Neuronal stem cell (in vitro differentiated cells): Measurements from ENCODE around the gene MCUB.

ENCODE experiments used
- DNase-seq: peaks from one replicate; pipeline ENCODE4 v3.0.0-alpha.2; 2013; ENCODE audit warnings: low spot score
- H2AFZ ChIP-seq: one replicate; pipeline ENCODE4 v1.6.1; 2013; ENCODE audit warnings: mild to moderate bottlenecking, low read length, inconsistent platforms
- H2AK5ac ChIP-seq: 2 replicates; pipeline ENCODE4 v1.6.1; 2013; ENCODE audit warnings: low read depth, mild to moderate bottlenecking, inconsistent platforms, low read length, moderate library complexity, mixed read lengths
- H2BK120ac ChIP-seq: 2 replicates; pipeline ENCODE4 v1.6.1; 2013; ENCODE audit warnings: low read depth, mild to moderate bottlenecking, inconsistent platforms, low read length, moderate library complexity, mixed read lengths
- H2BK12ac ChIP-seq: one replicate; pipeline ENCODE4 v1.6.1; 2013; ENCODE audit warnings: low read length, inconsistent platforms
- H2BK15ac ChIP-seq: 2 replicates; pipeline ENCODE4 v1.6.1; 2013; ENCODE audit warnings: mild to moderate bottlenecking, low read length, inconsistent platforms, mixed read lengths
- H2BK5ac ChIP-seq: one replicate; pipeline ENCODE4 v1.6.1; 2013; ENCODE audit warnings: inconsistent platforms, mild to moderate bottlenecking, low read length, moderate library complexity
- H3K14ac ChIP-seq: one replicate; pipeline ENCODE4 v1.6.1; 2013; ENCODE audit warnings: low read length, inconsistent platforms
- H3K18ac ChIP-seq: 2 replicates; pipeline ENCODE4 v1.6.1; 2013; ENCODE audit warnings: low read length, inconsistent platforms
- H3K23ac ChIP-seq: 2 replicates; pipeline ENCODE4 v1.6.1; 2013; ENCODE audit warnings: low read depth, mild to moderate bottlenecking, mixed read lengths, low read length, inconsistent platforms; ENCODE audit not compliant: poor library complexity
- H3K27ac ChIP-seq: replicated peaks from 3 replicates; pipeline ENCODE4 v1.5.1; 2013; ENCODE audit warnings: low read length, inconsistent platforms
- H3K27me3 ChIP-seq, 3 experiments: 2 replicates each; pipeline ENCODE4 v1.6.1; 2013; ENCODE audit warnings: low read length in 3 of 3, mild to moderate bottlenecking in 2 of 3, inconsistent platforms in 1 of 3, low read depth in 1 of 3, mixed read lengths in 1 of 3, moderate library complexity in 1 of 3; ENCODE audit not compliant: control insufficient read depth in 3 of 3, insufficient read depth in 3 of 3
- H3K36me3 ChIP-seq, 2 donors: replicated peaks in 1 of 2; 2 replicates each; pipeline ENCODE4 v1.6.1; 2013; ENCODE audit warnings: low read length in 2 of 2; ENCODE audit not compliant: control insufficient read depth in 2 of 2, insufficient read depth in 2 of 2
- H3K4ac ChIP-seq: 2 replicates; pipeline ENCODE4 v1.6.1; 2013; ENCODE audit warnings: inconsistent platforms, mild to moderate bottlenecking, low read length, moderate library complexity
- H3K4me1 ChIP-seq, 2 donors: 1 replicate in 1 of 2; 2 replicates in 1 of 2; pipeline ENCODE4 v1.6.1; 2013; ENCODE audit warnings: low read length in 2 of 2, low read depth in 1 of 2; ENCODE audit not compliant: control insufficient read depth in 2 of 2, insufficient read depth in 1 of 2
- H3K4me2 ChIP-seq: one replicate; pipeline ENCODE4 v1.6.1; 2013; ENCODE audit warnings: mild to moderate bottlenecking, low read length, inconsistent platforms; ENCODE audit not compliant: insufficient read depth, poor library complexity, severe bottlenecking
- H3K4me3 ChIP-seq, 2 donors: 2 replicates each; pipeline ENCODE4 v1.5.1; 2013; ENCODE audit warnings: low read length in 2 of 2, mild to moderate bottlenecking in 2 of 2, inconsistent platforms in 1 of 2, moderate library complexity in 1 of 2
- H3K79me1 ChIP-seq: one replicate; pipeline ENCODE4 v1.6.1; 2013; ENCODE audit warnings: low read depth, mild to moderate bottlenecking, inconsistent platforms, low read length, moderate library complexity
- H3K9ac ChIP-seq: one replicate; pipeline ENCODE4 v1.6.1; 2013; ENCODE audit warnings: mild to moderate bottlenecking, low read depth, low read length, inconsistent platforms; ENCODE audit not compliant: poor library complexity
- H3K9me3 ChIP-seq, 2 donors: replicated peaks in 1 of 2; 2 replicates each; pipeline versions ENCODE3 to v1.6.1; 2013; ENCODE audit warnings: low read length in 2 of 2, mild to moderate bottlenecking in 2 of 2, inconsistent platforms in 1 of 2, low read depth in 1 of 2, mixed read lengths in 1 of 2, moderate library complexity in 1 of 2; ENCODE audit not compliant: control insufficient read depth in 2 of 2, insufficient read depth in 1 of 2
- H4K8ac ChIP-seq: one replicate; pipeline ENCODE4 v1.6.1; 2013; ENCODE audit warnings: low read depth, mild to moderate bottlenecking, inconsistent platforms, low read length, moderate library complexity
- H4K91ac ChIP-seq: one replicate; pipeline ENCODE4 v1.6.1; 2013; ENCODE audit warnings: low read length, low read depth, mild to moderate bottlenecking, inconsistent platforms; ENCODE audit not compliant: poor library complexity
- WGBS, 2 donors: extraction: QIAGEN DNeasy Blood & Tissue Kit; methylation state at CpG; one replicate each; pipeline ENCODE4 v1.1.7; 2013; ENCODE audit warnings: missing lambda C conversion rate in 2 of 2, mixed read lengths in 1 of 2; ENCODE audit not compliant: insufficient read length in 2 of 2, insufficient replicate concordance in 1 of 2; ENCODE audit errors: extremely low coverage in 2 of 2; 5-methylcytosine and 5-hydroxymethylcytosine counted together

Gene MCUB

DNA sequence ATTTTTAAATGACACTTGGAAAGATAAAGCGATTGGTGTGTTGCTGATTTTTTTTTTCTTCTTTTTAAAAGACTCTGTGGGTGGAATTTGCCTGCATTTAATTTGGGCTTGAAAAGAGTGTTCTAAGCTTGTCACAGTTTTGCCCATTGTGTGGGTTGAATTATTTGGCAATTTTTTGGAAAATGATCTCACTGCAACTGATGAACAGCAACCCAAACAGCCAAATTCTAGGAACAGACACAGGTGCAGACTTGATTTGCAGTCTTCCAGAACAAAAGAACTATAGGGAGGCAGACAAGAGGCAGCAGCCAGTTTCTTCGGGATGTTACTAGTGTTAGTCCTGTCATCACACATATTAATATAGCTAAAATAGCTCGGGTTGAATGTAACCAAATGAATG, 102.7 kb downstream of the MCUB start:
- WGBS, 2 donors = no CpG with 5 or more reads among the region's 3 CpGs

DNA sequence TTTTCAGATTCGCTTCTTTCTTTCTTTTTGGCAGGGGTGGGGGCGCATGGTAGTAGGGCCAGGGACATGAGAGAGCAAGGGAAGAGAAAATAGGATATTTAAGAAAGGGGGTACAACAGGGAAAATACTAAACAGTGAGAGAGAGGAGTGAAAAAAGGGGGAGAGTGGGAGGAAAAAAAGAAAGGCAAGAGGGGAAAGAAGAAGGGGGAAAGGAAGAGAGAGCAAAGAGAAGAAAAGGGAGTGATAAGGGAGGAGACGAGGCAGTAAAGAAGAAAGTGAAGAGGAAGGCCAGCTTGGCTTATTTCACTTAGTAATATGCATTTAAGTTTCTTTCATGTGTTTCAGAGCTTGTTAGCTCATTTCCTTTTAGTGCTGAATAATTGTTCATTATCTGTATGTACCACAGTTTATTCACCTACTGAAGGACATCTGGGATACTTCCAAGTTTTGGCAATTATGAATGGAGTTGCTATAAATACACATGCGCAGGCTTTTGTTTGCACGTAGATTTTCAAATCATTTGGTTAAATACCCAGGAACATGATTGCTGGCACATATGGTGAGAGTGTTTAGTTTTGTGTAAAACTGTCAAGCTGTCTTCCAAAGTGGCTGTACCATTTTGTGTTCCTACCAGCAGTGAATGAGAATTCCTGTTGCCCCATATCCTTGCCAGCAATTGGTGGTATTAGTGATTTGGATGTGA, 105.9 kb downstream of the MCUB start:
- Histone ChIP-seq H3K18ac (no peak overlapping the region), H4K8ac (no peak overlapping the region), H2AK5ac (no peak overlapping the region), H3K4me3 (no peak overlapping the region), H3K36me3 (peaks cover 0 to 3% of the 10 kb centered on the region in 2 donors), H3K27me3 (no peaks in the 10 kb centered on the region), H3K4me2 (no peak overlapping the region), H3K9ac (no peak overlapping the region), H4K91ac (no peak overlapping the region), H2BK15ac (no peak overlapping the region), H3K4me1 (peaks cover 0 to 7% of the 10 kb centered on the region in 2 donors), H2BK12ac (no peak overlapping the region), H3K4ac (no peak overlapping the region), H2BK120ac (no peak overlapping the region), H2BK5ac (no peak overlapping the region), H2AFZ (no peak overlapping the region), H3K14ac (no peak overlapping the region), H3K27ac (no peak overlapping the region), H3K79me1 (no peaks in the 10 kb centered on the region), H3K9me3 (peaks cover 0 to 3% of the 10 kb centered on the region in 2 donors), H3K23ac (no peak overlapping the region)
- DNase-seq = no peak
- WGBS, 2 donors = no CpG with 5 or more reads among the region's 5 CpGs

More for the DNA sequence above, 102.7 kb downstream of the MCUB start:
- H2BK12ac ChIP-seq = no peak overlapping the region
- H2BK120ac ChIP-seq = no peak overlapping the region
- no peak overlapping the region for H2BK15ac ChIP-seq
- no peaks in the 10 kb centered on the region for H3K79me1 ChIP-seq
- H3K27me3 ChIP-seq = no peaks in the 10 kb centered on the region
- H3K4ac ChIP-seq = no peak overlapping the region
- H3K9me3 ChIP-seq = no peaks in the 10 kb centered on the region
- no peak overlapping the region for H4K8ac ChIP-seq
- no peak overlapping the region for H2AK5ac ChIP-seq
- H3K14ac ChIP-seq = no peak overlapping the region
- H2AFZ ChIP-seq = no peak overlapping the region
- DNase-seq = no peak
- H3K9ac ChIP-seq = no peak overlapping the region
- H3K23ac ChIP-seq = no peak overlapping the region
- no peak overlapping the region for H3K4me3 ChIP-seq
- peaks cover 0 to 3% of the 10 kb centered on the region in 2 donors for H3K36me3 ChIP-seq
- H3K4me2 ChIP-seq = no peak overlapping the region
- H3K4me1 ChIP-seq = peaks cover 0 to 7% of the 10 kb centered on the region in 2 donors
- H4K91ac ChIP-seq = no peak overlapping the region
- H3K18ac ChIP-seq = no peak overlapping the region
- no peak overlapping the region for H3K27ac ChIP-seq
- H2BK5ac ChIP-seq = no peak overlapping the region

DNA sequence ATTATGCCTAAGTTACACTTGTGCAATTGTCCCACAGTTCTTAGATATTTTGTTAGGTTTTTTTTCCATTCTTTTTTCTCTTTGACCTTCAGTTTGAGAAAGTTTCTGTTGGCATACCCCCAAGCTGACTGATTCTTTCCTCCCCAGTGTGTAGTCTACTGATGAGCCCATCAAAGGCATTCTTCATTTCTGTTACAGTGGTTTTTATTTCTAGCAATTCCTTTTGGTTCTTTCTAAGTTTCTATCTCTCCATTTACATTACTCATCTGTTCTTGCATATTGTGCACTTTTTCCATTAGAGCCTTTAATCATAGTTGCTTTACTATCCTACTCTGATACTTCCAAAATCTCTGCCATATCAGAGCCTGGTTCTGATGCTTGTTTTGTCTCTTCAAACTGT, 111.3 kb downstream of the MCUB start:
- Histone ChIP-seq H3K36me3 (peaks cover 0 to 3% of the 10 kb centered on the region in 2 donors), H3K14ac (no peak overlapping the region), H2BK15ac (no peak overlapping the region), H3K4me2 (no peak overlapping the region), H3K18ac (no peak overlapping the region), H3K4me3 (no peak overlapping the region), H3K9ac (no peak overlapping the region), H2BK12ac (no peak overlapping the region), H3K23ac (no peak overlapping the region), H2BK5ac (no peak overlapping the region), H2AFZ (no peak overlapping the region), H3K27me3 (no peaks in the 10 kb centered on the region), H2BK120ac (no peak overlapping the region), H2AK5ac (no peak overlapping the region), H3K79me1 (no peaks in the 10 kb centered on the region), H3K27ac (no peak overlapping the region), H3K4ac (no peak overlapping the region), H4K91ac (no peak overlapping the region), H4K8ac (no peak overlapping the region), H3K9me3 (peaks cover 0 to 15% of the 10 kb centered on the region in 2 donors), H3K4me1 (no peaks in the 10 kb centered on the region)
- no peak for DNase-seq

DNA sequence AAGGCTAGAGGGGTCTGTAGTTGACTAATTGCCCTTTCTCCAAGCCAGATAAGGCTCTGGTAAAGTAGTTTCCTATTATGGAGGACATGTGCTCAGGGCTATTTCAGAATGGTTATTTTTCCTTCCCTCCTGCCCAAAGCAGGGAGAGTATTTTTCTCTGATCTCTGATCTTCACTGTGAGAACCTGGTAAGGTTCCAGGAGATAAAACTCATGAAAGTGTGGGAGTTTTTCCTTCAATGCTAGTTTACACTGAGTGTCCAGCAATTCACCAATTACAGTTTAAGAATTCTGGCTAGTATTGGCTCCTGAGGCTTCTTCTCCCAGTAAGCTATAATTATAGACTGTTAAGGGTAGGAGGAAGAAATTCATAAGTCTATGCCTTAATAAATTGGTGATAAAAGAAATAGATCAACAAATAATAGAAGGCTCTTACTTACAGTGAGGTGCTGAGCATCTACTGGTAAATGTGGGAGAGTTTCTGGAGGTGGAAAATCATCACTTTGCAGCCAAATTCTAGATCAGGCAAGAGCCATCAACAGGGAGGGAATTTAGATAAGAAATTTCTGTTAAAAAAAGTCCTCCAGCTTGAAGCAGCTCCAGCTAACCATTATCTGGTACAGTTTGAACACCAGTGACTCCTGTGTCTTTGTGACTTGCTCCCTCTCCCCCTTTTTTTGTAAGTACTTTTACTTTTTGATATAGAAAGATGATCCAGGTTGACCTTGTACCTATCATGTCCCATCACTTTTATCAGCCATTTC, 112.3 kb downstream of the MCUB start:
- no peak overlapping the region for H3K4ac ChIP-seq
- H2AK5ac ChIP-seq = no peak overlapping the region
- H4K8ac ChIP-seq = no peak overlapping the region
- H2BK120ac ChIP-seq = no peak overlapping the region
- no peak overlapping the region for H2BK15ac ChIP-seq
- H3K4me2 ChIP-seq = no peak overlapping the region
- peaks cover 2 to 15% of the 10 kb centered on the region in 2 donors for H3K9me3 ChIP-seq
- H3K4me1 ChIP-seq = no peaks in the 10 kb centered on the region
- no peak overlapping the region for H3K18ac ChIP-seq
- H3K4me3 ChIP-seq = no peak overlapping the region
- H2AFZ ChIP-seq = no peak overlapping the region
- no peak overlapping the region for H4K91ac ChIP-seq
- H3K79me1 ChIP-seq = no peaks in the 10 kb centered on the region
- no peak overlapping the region for H3K14ac ChIP-seq
- peaks cover 0 to 3% of the 10 kb centered on the region in 2 donors for H3K36me3 ChIP-seq
- no peak overlapping the region for H2BK5ac ChIP-seq
- no peak for DNase-seq
- no peak overlapping the region for H3K9ac ChIP-seq
- H3K23ac ChIP-seq = no peak overlapping the region
- no peak overlapping the region for H3K27ac ChIP-seq
- H2BK12ac ChIP-seq = no peak overlapping the region
- no peaks in the 10 kb centered on the region for H3K27me3 ChIP-seq
